A549 (cell line): ENCODE results near the gene BABAM2. TPM values are rescaled to one million over a fixed set of nuclear protein-coding genes. Genes with fewer than 3 reads are reported as not detected.

Experiments
- ATAC-seq, 2 experiments: fragments of 200-7000 bp in 1 of 2; fragments of >200 bp in 1 of 2; cut with Nextera tagmentation in 1 of 2; cut with Tn5 transposase in 1 of 2; 3 replicates each; pipeline versions ENCODE4 v1.8.0 to v1.9.1; 2018 to 2020; ENCODE audit warnings: mild to moderate bottlenecking in 1 of 2, moderate library complexity in 1 of 2
- CTCF ChIA-PET: fragments of 300-600 bp; sonication (Branson Sonifier 250); formaldehyde crosslinking; extraction: SDS; loops from one replicate; lab custom pipeline; 2021; ENCODE audit warnings: antibody characterized with exemption, inconsistent platforms; lab: Yijun Ruan, JAX
- POLR2A ChIA-PET: fragments of 350-600 bp; formaldehyde crosslinking; extraction: SDS; loops from one replicate; lab custom pipeline; 2021; ENCODE audit warnings: antibody characterized with exemption, inconsistent platforms; lab: Yijun Ruan, JAX
- DNase-seq, 2 experiments: peaks; one replicate each; pipeline versions ENCODE4 v3.0.0 to v3.0.0-alpha.2; 2011 to 2016; ENCODE audit warnings: low read depth in 1 of 2, low spot score in 1 of 2
- FAIRE-seq: peaks from 2 replicates; lab custom pipeline; 2011; peaks lifted over from hg19 to GRCh38; lab: Jason Lieb, UNC
- H3K27ac ChIP-seq, 2 experiments: fragments of >200 bp; sonication (Bioruptor Twin); formaldehyde crosslinking; 3 replicates each; pipeline ENCODE4 v1.5.1; 2016 to 2017
- H3K4me1 ChIP-seq: fragments of >200 bp; sonication (Bioruptor Twin); formaldehyde crosslinking; 3 replicates; pipeline ENCODE4 v1.6.1; 2016
- H3K4me2 ChIP-seq: fragments of >200 bp; sonication (Bioruptor Twin); formaldehyde crosslinking; 3 replicates; pipeline ENCODE4 v1.6.1; 2016
- H3K4me3 ChIP-seq: fragments of >200 bp; sonication (Bioruptor Twin); formaldehyde crosslinking; 3 replicates; pipeline ENCODE4 v1.5.1; 2016
- H3K9me3 ChIP-seq: fragments of >200 bp; sonication (Bioruptor Twin); formaldehyde crosslinking; 3 replicates; pipeline ENCODE4 v1.6.1; 2016
- CEBPB ChIP-seq, 2 experiments: fragments of >200 bp in 1 of 2; sonication (Bioruptor Twin) in 1 of 2; formaldehyde crosslinking in 1 of 2; IDR thresholded peaks; 2 replicates each; pipeline ENCODE4 v1.6.1; 2012 to 2016
- EP300 ChIP-seq, 2 experiments: fragments of >200 bp; sonication (Bioruptor Twin); formaldehyde crosslinking; IDR thresholded peaks; 2 replicates in 1 of 2; 3 replicates in 1 of 2; pipeline ENCODE4 v1.6.1; 2016 to 2017
- ESRRA ChIP-seq: fragments of 150-350 bp; IDR thresholded peaks from 2 replicates; pipeline ENCODE4 v1.6.1; 2014; ENCODE audit warnings: mild to moderate bottlenecking, low read length, borderline replicate concordance
- GATA3 ChIP-seq: IDR thresholded peaks from 2 replicates; pipeline ENCODE4 v1.6.1; 2012; ENCODE audit warnings: borderline replicate concordance
- HOXB13 ChIP-seq: fragments of 250-450 bp; sonication (Bioruptor Pico); IDR thresholded peaks from 2 replicates; pipeline ENCODE4 v1.5.0; 2020; ENCODE audit warnings: low read depth, mild to moderate bottlenecking, moderate library complexity
- JUN ChIP-seq, 2 experiments: fragments of >200 bp; sonication (Bioruptor Twin); formaldehyde crosslinking; IDR thresholded peaks; 2 replicates in 1 of 2; 3 replicates in 1 of 2; pipeline ENCODE4 v1.6.1; 2016 to 2017
- JUNB ChIP-seq: fragments of >200 bp; sonication (Bioruptor Twin); formaldehyde crosslinking; IDR thresholded peaks from 2 replicates; pipeline ENCODE4 v1.6.1; 2016
- MAZ ChIP-seq: fragments of 150-350 bp; IDR thresholded peaks from 2 replicates; pipeline ENCODE4 v1.6.1; 2014; ENCODE audit warnings: antibody characterized with exemption, low read depth, low read length, borderline replicate concordance
- NR3C1 ChIP-seq: fragments of >200 bp; sonication (Bioruptor Twin); formaldehyde crosslinking; IDR thresholded peaks from 3 replicates; pipeline ENCODE4 v1.6.1; 2017
- RAD21 ChIP-seq, 2 experiments: fragments of >200 bp in 1 of 2; sonication (Bioruptor Twin) in 1 of 2; formaldehyde crosslinking in 1 of 2; IDR thresholded peaks in 1 of 2; conservative IDR thresholded peaks in 1 of 2; 2 replicates in 1 of 2; 3 replicates in 1 of 2; pipeline ENCODE4 v1.6.1; 2012 to 2018; ENCODE audit warnings: inconsistent platforms in 1 of 2
- SREBF2 ChIP-seq: fragments of 450-650 bp; IDR thresholded peaks from 2 replicates; pipeline ENCODE4 v1.6.1; 2014; ENCODE audit warnings: mild to moderate bottlenecking, moderate library complexity
- ZC3H11A ChIP-seq: fragments of 450-650 bp; IDR thresholded peaks from 2 replicates; pipeline ENCODE4 v1.6.1; 2014; ENCODE audit warnings: antibody characterized with exemption, mild to moderate bottlenecking
- WGBS: methylation state at CpG from one replicate; pipeline ENCODE4 v1.1.6; 2017; ENCODE audit errors: missing lambda C conversion rate; 5-methylcytosine and 5-hydroxymethylcytosine counted together
- polyA plus RNA-seq, 4 experiments: library from polyadenylated mRNA; depleted of rRNA in 3 of 4; stranded (reverse); fragments of >200 nt; fragmentation: RNase III in 1 of 4; extraction: RNeasy Plus Mini Kit Qiagen cat#74134 plus additional on column Dnase treatment in 1 of 4; gene quantifications; 2 replicates in 3 of 4; 3 replicates in 1 of 4; pipeline ENCODE4 v1.2.3, GENCODE V29; 2011 to 2017
- TF ChIP-seq, protein P1 (sequence below): IDR thresholded peaks from 2 replicates; pipeline ENCODE4 v1.6.1; 2012
- TF ChIP-seq, protein P2 (sequence below): fragments of 150-350 bp; IDR thresholded peaks from 2 replicates; pipeline ENCODE4 v1.6.1; 2014; ENCODE audit warnings: low read depth, mild to moderate bottlenecking, low read length
- TF ChIP-seq, protein P3 (sequence below): fragments of >200 bp; sonication (Bioruptor Twin); formaldehyde crosslinking; IDR thresholded peaks from 3 replicates; pipeline ENCODE4 v1.6.1; 2016
- TF ChIP-seq, protein P4 (sequence below): IDR thresholded peaks from 2 replicates; pipeline ENCODE4 v1.6.1; 2012; ENCODE audit warnings: low read depth, borderline replicate concordance
- TF ChIP-seq, protein P5 (sequence below): fragments of >200 bp; sonication (Bioruptor Twin); formaldehyde crosslinking; IDR thresholded peaks from 3 replicates; pipeline ENCODE4 v1.5.1; 2016

The BABAM2 gene
- polyA plus RNA-seq, 2 of the 4 experiments (the other 2 are of a cell fraction) = 53.7 to 78.4 TPM

DNA sequence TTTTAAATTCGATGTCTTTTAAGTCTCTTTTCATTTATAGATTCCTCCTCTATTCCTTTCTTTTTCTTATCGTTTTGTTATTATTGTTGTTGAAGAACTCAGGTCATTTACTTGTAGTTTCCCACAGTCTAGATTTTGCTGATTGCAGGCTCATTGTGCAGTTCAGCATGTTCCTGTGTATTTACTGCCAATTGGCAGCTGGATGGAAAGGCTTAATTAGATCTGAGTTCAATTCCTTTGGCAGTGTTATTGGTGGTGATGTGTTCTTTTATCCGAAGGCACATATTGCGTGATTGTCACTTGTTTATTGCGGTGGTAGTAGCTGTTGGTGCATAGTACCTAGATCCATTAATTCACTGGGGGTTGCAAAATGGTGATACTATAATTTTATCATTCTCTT is 180.7 kb downstream of the BABAM2 start:
- CTCF ChIA-PET = interaction anchor here (1.0 kb wide), 1 partner anchor 118 kb away, joined by 4 read pairs; no protein-coding TSS in a partner anchor
- H3K27ac ChIP-seq = no peak overlapping the region
- ATAC-seq (no peak), FAIRE-seq (no peak), DNase-seq (no peak)
- H3K4me3 ChIP-seq = no peak overlapping the region
- TF ChIP-seq GATA3 (no peak), MAZ (no peak), CEBPB (IDR thresholded peaks at IDR 0.05) (no peak), ESRRA (no peak), JUNB (no peak), SREBF2 (no peak), ZC3H11A (no peak), EP300 (IDR thresholded peaks at IDR 0.05) (no peak), HOXB13 (no peak), NR3C1 (no peak)
- TF ChIP-seq, protein P1, sequence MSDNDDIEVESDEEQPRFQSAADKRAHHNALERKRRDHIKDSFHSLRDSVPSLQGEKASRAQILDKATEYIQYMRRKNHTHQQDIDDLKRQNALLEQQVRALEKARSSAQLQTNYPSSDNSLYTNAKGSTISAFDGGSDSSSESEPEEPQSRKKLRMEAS = no peak
- TF ChIP-seq, protein P2, sequence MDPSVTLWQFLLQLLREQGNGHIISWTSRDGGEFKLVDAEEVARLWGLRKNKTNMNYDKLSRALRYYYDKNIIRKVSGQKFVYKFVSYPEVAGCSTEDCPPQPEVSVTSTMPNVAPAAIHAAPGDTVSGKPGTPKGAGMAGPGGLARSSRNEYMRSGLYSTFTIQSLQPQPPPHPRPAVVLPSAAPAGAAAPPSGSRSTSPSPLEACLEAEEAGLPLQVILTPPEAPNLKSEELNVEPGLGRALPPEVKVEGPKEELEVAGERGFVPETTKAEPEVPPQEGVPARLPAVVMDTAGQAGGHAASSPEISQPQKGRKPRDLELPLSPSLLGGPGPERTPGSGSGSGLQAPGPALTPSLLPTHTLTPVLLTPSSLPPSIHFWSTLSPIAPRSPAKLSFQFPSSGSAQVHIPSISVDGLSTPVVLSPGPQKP = no peak
- TF ChIP-seq, protein P3, sequence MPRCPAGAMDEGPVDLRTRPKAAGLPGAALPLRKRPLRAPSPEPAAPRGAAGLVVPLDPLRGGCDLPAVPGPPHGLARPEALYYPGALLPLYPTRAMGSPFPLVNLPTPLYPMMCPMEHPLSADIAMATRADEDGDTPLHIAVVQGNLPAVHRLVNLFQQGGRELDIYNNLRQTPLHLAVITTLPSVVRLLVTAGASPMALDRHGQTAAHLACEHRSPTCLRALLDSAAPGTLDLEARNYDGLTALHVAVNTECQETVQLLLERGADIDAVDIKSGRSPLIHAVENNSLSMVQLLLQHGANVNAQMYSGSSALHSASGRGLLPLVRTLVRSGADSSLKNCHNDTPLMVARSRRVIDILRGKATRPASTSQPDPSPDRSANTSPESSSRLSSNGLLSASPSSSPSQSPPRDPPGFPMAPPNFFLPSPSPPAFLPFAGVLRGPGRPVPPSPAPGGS = no peak
- TF ChIP-seq, protein P4, sequence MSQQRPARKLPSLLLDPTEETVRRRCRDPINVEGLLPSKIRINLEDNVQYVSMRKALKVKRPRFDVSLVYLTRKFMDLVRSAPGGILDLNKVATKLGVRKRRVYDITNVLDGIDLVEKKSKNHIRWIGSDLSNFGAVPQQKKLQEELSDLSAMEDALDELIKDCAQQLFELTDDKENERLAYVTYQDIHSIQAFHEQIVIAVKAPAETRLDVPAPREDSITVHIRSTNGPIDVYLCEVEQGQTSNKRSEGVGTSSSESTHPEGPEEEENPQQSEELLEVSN = no peak
- WGBS = 53% methylated on average over 5 of the region's 5 CpGs
- H3K9me3 ChIP-seq = no peaks in the 10 kb centered on the region
- H3K4me2 ChIP-seq = no peak overlapping the region
- H3K4me1 ChIP-seq = peaks cover 12% of the 10 kb centered on the region
- POLR2A ChIA-PET = no interaction called here

DNA sequence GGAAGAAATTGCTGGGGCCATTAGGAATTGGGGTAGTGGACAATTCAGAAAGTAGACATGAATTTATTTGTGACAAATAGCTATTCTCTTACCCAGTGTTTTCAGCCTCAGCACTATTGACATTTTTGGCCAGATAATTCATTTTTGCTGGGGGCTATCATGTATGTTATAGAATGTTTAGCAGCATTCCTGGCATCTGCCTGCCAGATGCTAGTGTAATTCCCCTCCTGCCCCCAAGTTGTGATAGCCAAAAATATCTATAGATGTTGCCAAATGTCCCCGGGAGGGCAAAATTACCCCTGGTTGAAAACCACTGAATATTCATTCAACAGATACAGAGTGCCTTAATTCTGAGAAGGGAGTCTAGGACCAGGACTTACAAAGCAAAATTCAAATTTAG is 183.6 kb downstream of the BABAM2 start:
- CTCF ChIA-PET = no interaction called here
- WGBS = 85% methylated on average over 1 of the region's 1 CpG
- DNase-seq = no peak
- TF ChIP-seq, protein P5, sequence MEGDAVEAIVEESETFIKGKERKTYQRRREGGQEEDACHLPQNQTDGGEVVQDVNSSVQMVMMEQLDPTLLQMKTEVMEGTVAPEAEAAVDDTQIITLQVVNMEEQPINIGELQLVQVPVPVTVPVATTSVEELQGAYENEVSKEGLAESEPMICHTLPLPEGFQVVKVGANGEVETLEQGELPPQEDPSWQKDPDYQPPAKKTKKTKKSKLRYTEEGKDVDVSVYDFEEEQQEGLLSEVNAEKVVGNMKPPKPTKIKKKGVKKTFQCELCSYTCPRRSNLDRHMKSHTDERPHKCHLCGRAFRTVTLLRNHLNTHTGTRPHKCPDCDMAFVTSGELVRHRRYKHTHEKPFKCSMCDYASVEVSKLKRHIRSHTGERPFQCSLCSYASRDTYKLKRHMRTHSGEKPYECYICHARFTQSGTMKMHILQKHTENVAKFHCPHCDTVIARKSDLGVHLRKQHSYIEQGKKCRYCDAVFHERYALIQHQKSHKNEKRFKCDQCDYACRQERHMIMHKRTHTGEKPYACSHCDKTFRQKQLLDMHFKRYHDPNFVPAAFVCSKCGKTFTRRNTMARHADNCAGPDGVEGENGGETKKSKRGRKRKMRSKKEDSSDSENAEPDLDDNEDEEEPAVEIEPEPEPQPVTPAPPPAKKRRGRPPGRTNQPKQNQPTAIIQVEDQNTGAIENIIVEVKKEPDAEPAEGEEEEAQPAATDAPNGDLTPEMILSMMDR = no peak
- TF ChIP-seq JUN (IDR thresholded peaks at IDR 0.05) (no peak), JUNB (no peak)
- POLR2A ChIA-PET = no interaction called here
- Histone ChIP-seq H3K4me2 (no peak overlapping the region), H3K4me3 (no peak overlapping the region), H3K27ac (no peak overlapping the region), H3K4me1 (peaks cover 22% of the 10 kb centered on the region), H3K9me3 (no peaks in the 10 kb centered on the region)
- FAIRE-seq = no peak
- ATAC-seq = no peak

DNA sequence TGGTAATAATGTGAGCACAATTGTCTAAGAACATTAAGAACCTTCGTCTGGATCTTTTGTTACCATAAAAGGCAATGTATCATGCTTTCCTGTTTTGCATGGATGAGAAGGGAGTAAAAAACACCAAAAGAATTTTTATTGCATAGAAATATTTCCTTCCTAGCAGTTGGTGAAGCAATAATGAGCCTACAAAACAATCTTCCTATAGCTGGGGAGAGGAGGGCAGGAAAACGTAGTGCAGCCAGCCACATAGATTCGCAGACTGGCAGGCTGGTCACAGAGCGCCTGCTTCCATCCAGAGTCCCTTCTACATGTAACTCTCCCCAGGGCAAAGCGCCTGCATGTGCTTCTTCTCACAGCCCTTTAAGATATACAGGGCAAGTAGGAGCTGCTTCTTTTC is 190.4 kb downstream of the BABAM2 start:
- POLR2A ChIA-PET = no interaction called here
- FAIRE-seq = peak; percentile 82

More for the DNA sequence above, 190.4 kb downstream of the BABAM2 start:
- CTCF ChIA-PET = interaction anchor here (1.4 kb wide), 1 partner anchor 16 kb away, joined by 3 read pairs; no protein-coding TSS in a partner anchor
- ATAC-seq = peak in 1 of 2 experiments; percentile 58; a peak in 3 of 6 replicates
- WGBS = 77% methylated on average over 5 of the region's 5 CpGs
- peak overlapping the region; percentile 32 to 46; a peak in 4 of 6 replicates for H3K27ac ChIP-seq
- TF ChIP-seq RAD21 (conservative IDR thresholded peaks at IDR 0.05 in 1 of 2, IDR thresholded peaks at IDR 0.05 in 1 of 2) (no peak), CEBPB (IDR thresholded peaks at IDR 0.05) (peak in 1 of 2 experiments; percentile 23; a peak in 1 of 4 replicates)
- TF ChIP-seq, all 56 proteins: peak for 1
- Histone ChIP-seq H3K4me2 (peak overlapping the region; percentile 10; the same call in 1 of the 3 replicates), H3K4me3 (no peak overlapping the region), H3K9me3 (no peaks in the 10 kb centered on the region), H3K4me1 (peaks cover 64% of the 10 kb centered on the region)
- DNase-seq = peak in 1 of 2 experiments; percentile 22
